H1 (cell line): ENCODE results near the gene TSG101. TPM values are rescaled to one million over a fixed set of nuclear protein-coding genes. Genes with fewer than 3 reads are reported as not detected.

Experiments used
- CBX8 ChIP-seq: fragments of 300-800, 300-1000 bp; sonication (generic); IDR thresholded peaks from 2 replicates; pipeline ENCODE4 v1.7.1; 2016; ENCODE audit warnings: low read depth, low read length, borderline replicate concordance
- EP300 ChIP-seq, 2 experiments: IDR thresholded peaks; 1 replicate in 1 of 2; 2 replicates in 1 of 2; pipeline ENCODE4 v1.6.1; 2011 to 2012; ENCODE audit warnings: low read depth in 2 of 2, low read length in 2 of 2, mild to moderate bottlenecking in 2 of 2, borderline replicate concordance in 1 of 2, inconsistent platforms in 1 of 2, moderate library complexity in 1 of 2
- GABPA ChIP-seq: IDR thresholded peaks from 2 replicates; pipeline ENCODE4 v1.6.1; 2011; ENCODE audit warnings: mild to moderate bottlenecking, low read length, moderate library complexity, borderline replicate concordance; ENCODE audit not compliant: insufficient read depth
- SP2 ChIP-seq: IDR thresholded peaks from 2 replicates; pipeline ENCODE4 v1.6.1; 2012; ENCODE audit warnings: mild to moderate bottlenecking, low read length, inconsistent platforms
- polyA plus RNA-seq, 7 experiments: library from polyadenylated mRNA; depleted of rRNA in 3 of 7; stranded (reverse) in 5 of 7; unstranded in 2 of 7; fragments of >200 nt in 5 of 7; fragments of 200-250 nt in 2 of 7; gene quantifications; 1 replicate in 5 of 7; 2 replicates in 1 of 7; 4 replicates in 1 of 7; pipeline versions ENCODE4 v1.2.1 to v1.2.3, GENCODE V29; 2011 to 2013; ENCODE audit warnings: missing spikeins in 2 of 7, mixed read lengths in 2 of 7
- total RNA-seq: library from RNA; stranded (reverse); fragmentation: NEBNext Ultra II Directional; extraction: Animal tissue kit (Norgen Biotek cat#: 25700); gene quantifications from 2 replicates; pipeline ENCODE4 v1.2.1, GENCODE V29; 2021
- TF ChIP-seq, protein P1 (sequence below): IDR thresholded peaks from 2 replicates; pipeline ENCODE4 v1.6.1; 2012; ENCODE audit warnings: low read length, inconsistent platforms
- TF ChIP-seq, protein P2 (sequence below): IDR thresholded peaks from 2 replicates; pipeline ENCODE4 v1.6.1; 2011; ENCODE audit warnings: low read length, improper control_type of control experiment

Gene TSG101
- total and polyA plus RNA-seq, 2 of the 8 experiments (the other 6 are each of a cell fraction or from before 2014, with no cell fraction given) = 50.8 to 151 TPM

GRCh38 chr11:18534245-18534644 is 7.5 kb upstream of the TSG101 start (continued):
- TF ChIP-seq, protein P1, sequence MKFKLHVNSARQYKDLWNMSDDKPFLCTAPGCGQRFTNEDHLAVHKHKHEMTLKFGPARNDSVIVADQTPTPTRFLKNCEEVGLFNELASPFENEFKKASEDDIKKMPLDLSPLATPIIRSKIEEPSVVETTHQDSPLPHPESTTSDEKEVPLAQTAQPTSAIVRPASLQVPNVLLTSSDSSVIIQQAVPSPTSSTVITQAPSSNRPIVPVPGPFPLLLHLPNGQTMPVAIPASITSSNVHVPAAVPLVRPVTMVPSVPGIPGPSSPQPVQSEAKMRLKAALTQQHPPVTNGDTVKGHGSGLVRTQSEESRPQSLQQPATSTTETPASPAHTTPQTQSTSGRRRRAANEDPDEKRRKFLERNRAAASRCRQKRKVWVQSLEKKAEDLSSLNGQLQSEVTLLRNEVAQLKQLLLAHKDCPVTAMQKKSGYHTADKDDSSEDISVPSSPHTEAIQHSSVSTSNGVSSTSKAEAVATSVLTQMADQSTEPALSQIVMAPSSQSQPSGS = no peak
- TF ChIP-seq SP2 (no peak), GABPA (no peak), EP300 (IDR thresholded peaks at IDR 0.05; ENCODE audit: borderline replicate concordance in 1 of 2, low read depth in 2 of 2, low read length in 2 of 2) (no peak), CBX8 (no peak)
- TF ChIP-seq, protein P2, sequence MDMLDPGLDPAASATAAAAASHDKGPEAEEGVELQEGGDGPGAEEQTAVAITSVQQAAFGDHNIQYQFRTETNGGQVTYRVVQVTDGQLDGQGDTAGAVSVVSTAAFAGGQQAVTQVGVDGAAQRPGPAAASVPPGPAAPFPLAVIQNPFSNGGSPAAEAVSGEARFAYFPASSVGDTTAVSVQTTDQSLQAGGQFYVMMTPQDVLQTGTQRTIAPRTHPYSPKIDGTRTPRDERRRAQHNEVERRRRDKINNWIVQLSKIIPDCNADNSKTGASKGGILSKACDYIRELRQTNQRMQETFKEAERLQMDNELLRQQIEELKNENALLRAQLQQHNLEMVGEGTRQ = no peak
